Activated CD4-positive, alpha-beta T cell treated with anti-CD3 and anti-CD28 coated beads, Interleukin-2, amount 10 ng/mL, durations not matched to agents 7 days and 5 days (primary cell): Measurements from ENCODE around the gene ARHGAP25. TPM values are rescaled to one million over a fixed set of nuclear protein-coding genes. Genes with fewer than 3 reads are reported as not detected.

ENCODE experiments used
- CTCF ChIA-PET: fragments of 350-600 bp; sonication (Branson Sonifier 250); formaldehyde crosslinking; loops from one replicate; lab custom pipeline; 2021; ENCODE audit warnings: antibody characterized with exemption; lab: Charles Lee
- POLR2A ChIA-PET: fragments of 350-600 bp; sonication (Branson Sonifier 250); formaldehyde crosslinking; loops from one replicate; lab custom pipeline; 2021; ENCODE audit warnings: antibody characterized with exemption; lab: Charles Lee
- DNase-seq: peaks from one replicate; pipeline ENCODE4 v3.0.0-alpha.2; 2020
- H3K27ac Mint-ChIP-seq: one replicate; pipeline ENCODE4 v1.8.0; 2021; ENCODE audit warnings: mild to moderate bottlenecking, moderate library complexity, mixed read lengths
- H3K27me3 Mint-ChIP-seq: one replicate; pipeline ENCODE4 v1.8.0; 2021; ENCODE audit warnings: mixed read lengths
- H3K36me3 Mint-ChIP-seq: one replicate; pipeline ENCODE4 v1.8.0; 2021; ENCODE audit warnings: low read depth, mixed read lengths
- H3K4me1 Mint-ChIP-seq: one replicate; pipeline ENCODE4 v1.8.0; 2021; ENCODE audit warnings: mixed read lengths
- H3K4me3 Mint-ChIP-seq: one replicate; pipeline ENCODE4 v1.8.0; 2021; ENCODE audit warnings: mild to moderate bottlenecking, moderate library complexity, mixed read lengths
- H3K9me3 Mint-ChIP-seq: one replicate; pipeline ENCODE4 v1.8.0; 2021; ENCODE audit warnings: mixed read lengths
- total RNA-seq, 2 experiments: library from RNA; stranded (reverse); gene quantifications; one replicate each; pipeline ENCODE4 v1.2.3, GENCODE V29; 2021

The ARHGAP25 gene
- total RNA-seq, 2 experiments from 2014 or later: 94.9 to 97.8 TPM

GRCh38 chr2:68829749-68830148, 95.1 kb downstream of the ARHGAP25 start:
- ChIA-PET CTCF (interaction anchor here (0.6 to 2.1 kb wide), 12 partner anchors 9 to 364 kb away, joined by 3 to 8 read pairs (median 4); no protein-coding TSS in a partner anchor), POLR2A (no interaction called here)
- Mint-ChIP-seq H3K4me1 (peaks cover 71% of the 10 kb centered on the region), H3K4me3 (peak overlapping the region; percentile 56), H3K9me3 (no peaks in the 10 kb centered on the region), H3K27me3 (no peaks in the 10 kb centered on the region), H3K27ac (peak overlapping the region; percentile 93), H3K36me3 (peaks cover 55% of the 10 kb centered on the region)
- no peak for DNase-seq

DNA sequence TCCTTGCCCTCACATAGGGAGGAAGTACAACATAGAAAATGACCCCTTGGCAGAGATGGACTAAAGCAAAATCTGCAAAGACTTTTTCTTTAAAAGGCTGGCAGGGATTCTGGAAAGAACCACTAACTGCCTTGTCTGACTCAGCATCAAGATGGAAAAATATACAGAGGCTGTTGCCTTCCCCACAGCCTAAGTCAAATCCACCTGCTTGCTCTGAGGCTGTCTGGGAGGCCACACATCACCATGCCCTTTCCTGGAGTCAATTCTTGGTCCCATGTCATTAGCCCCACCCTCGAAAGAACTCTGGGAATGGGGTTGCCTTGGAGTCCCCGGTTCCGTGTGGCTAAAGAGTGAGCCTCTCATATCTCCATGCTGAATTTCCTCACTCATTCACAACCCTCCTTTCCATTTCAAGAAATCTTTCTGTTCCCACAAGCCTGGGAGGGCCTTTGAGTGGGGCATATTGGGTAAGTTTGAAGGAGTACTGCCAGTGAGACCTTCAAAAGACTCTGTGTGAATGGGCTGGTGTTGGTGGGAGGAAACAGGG, 97.1 kb downstream of the ARHGAP25 start:
- Mint-ChIP-seq H3K4me3 (no peak overlapping the region), H3K27ac (peak overlapping the region; percentile 78), H3K9me3 (no peaks in the 10 kb centered on the region), H3K27me3 (no peaks in the 10 kb centered on the region), H3K36me3 (peaks cover 36% of the 10 kb centered on the region), H3K4me1 (peaks cover 75% of the 10 kb centered on the region)
- DNase-seq: no peak
- ChIA-PET CTCF (interaction anchor here (0.9 kb wide), 1 partner anchor 23 kb away, joined by 3 read pairs; no protein-coding TSS in a partner anchor), POLR2A (no interaction called here)

GRCh38 chr2:68832233-68832869, 97.7 kb downstream of the ARHGAP25 start:
- Mint-ChIP-seq H3K4me3 (no peak overlapping the region), H3K27ac (peak overlapping the region; percentile 78), H3K4me1 (peaks cover 80% of the 10 kb centered on the region), H3K9me3 (no peaks in the 10 kb centered on the region), H3K27me3 (no peaks in the 10 kb centered on the region), H3K36me3 (peaks cover 30% of the 10 kb centered on the region)
- CTCF ChIA-PET: interaction anchor here (0.9 to 1.0 kb wide), 2 partner anchors 14 to 23 kb away, joined by 3 read pairs; no protein-coding TSS in a partner anchor
- POLR2A ChIA-PET: no interaction called here
- no peak for DNase-seq

GRCh38 chr2:68833162-68833561, 98.6 kb downstream of the ARHGAP25 start:
- H3K4me1 Mint-ChIP-seq: peaks cover 80% of the 10 kb centered on the region
- H3K9me3 Mint-ChIP-seq: no peaks in the 10 kb centered on the region
- H3K4me3 Mint-ChIP-seq: no peak overlapping the region
- ChIA-PET POLR2A (no interaction called here), CTCF (interaction anchor here (1.0 kb wide), 1 partner anchor 13 kb away, joined by 3 read pairs; no protein-coding TSS in a partner anchor)
- no peaks in the 10 kb centered on the region for H3K27me3 Mint-ChIP-seq
- H3K36me3 Mint-ChIP-seq: peaks cover 23% of the 10 kb centered on the region
- H3K27ac Mint-ChIP-seq: no peak overlapping the region
- no peak for DNase-seq

- H3K9me3 Mint-ChIP-seq: peaks cover 3% of the 10 kb centered on the region
- no peak overlapping the region for H3K4me3 Mint-ChIP-seq
- no peak overlapping the region for H3K27ac Mint-ChIP-seq
- H3K27me3 Mint-ChIP-seq: no peaks in the 10 kb centered on the region
- ChIA-PET POLR2A (no interaction called here), CTCF (interaction anchor here (0.7 kb wide), 1 partner anchor 119 kb away, joined by 3 read pairs; no protein-coding TSS in a partner anchor)
- DNase-seq: no peak
- H3K36me3 Mint-ChIP-seq: peaks cover 14% of the 10 kb centered on the region
- H3K4me1 Mint-ChIP-seq: peaks cover 68% of the 10 kb centered on the region
These were observed 100.2 kb downstream of the ARHGAP25 start for GRCh38 chr2:68834737-68835376.

DNA sequence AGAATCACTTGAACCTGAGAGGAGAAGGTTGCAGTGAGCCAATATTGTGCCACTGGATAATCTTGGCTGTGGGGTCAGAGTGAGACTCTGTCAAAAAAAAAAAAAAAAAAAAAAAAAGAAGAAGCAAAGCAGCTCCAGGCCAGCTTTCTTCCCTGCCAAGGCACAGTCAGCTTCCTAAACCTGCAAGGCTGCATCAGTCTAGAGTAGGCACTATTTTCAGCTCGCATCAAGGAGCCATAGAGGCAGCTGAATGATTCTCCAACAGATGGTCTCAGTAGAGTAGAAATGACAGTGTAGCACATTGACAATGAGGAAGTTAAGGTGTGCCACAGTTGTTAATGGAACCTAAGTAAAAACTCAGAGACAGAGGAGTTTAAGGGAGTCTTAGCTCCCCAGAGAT, 101.0 kb downstream of the ARHGAP25 start:
- Mint-ChIP-seq H3K27me3 (no peaks in the 10 kb centered on the region), H3K36me3 (peaks cover 12% of the 10 kb centered on the region), H3K4me1 (peaks cover 62% of the 10 kb centered on the region), H3K9me3 (peaks cover 3% of the 10 kb centered on the region), H3K4me3 (no peak overlapping the region), H3K27ac (no peak overlapping the region)
- no peak for DNase-seq
- POLR2A ChIA-PET: no interaction called here
- CTCF ChIA-PET: interaction anchor here (0.7 to 2.0 kb wide), 4 partner anchors 11 to 120 kb away, joined by 3 to 5 read pairs (median 5); no protein-coding TSS in a partner anchor

GRCh38 chr2:68837164-68837860, 102.7 kb downstream of the ARHGAP25 start:
- Mint-ChIP-seq H3K4me1 (peaks cover 45% of the 10 kb centered on the region), H3K27me3 (no peaks in the 10 kb centered on the region), H3K9me3 (peaks cover 3% of the 10 kb centered on the region), H3K36me3 (peaks cover 8% of the 10 kb centered on the region), H3K27ac (peak overlapping the region; percentile 54), H3K4me3 (no peak overlapping the region)
- ChIA-PET CTCF (interaction anchor here (1.0 to 2.8 kb wide), 9 partner anchors 9 to 374 kb away, joined by 3 to 15 read pairs (median 4); no protein-coding TSS in a partner anchor), POLR2A (interaction anchor here (0.7 kb wide), 1 partner anchor 70 kb away, joined by 4 read pairs; no protein-coding TSS in a partner anchor)
- DNase-seq: peak; percentile 71

GRCh38 chr2:68837861-68838341, 103.3 kb downstream of the ARHGAP25 start:
- DNase-seq: no peak
- Mint-ChIP-seq H3K4me1 (peaks cover 39% of the 10 kb centered on the region), H3K27ac (peak overlapping the region; percentile 54), H3K36me3 (peaks cover 7% of the 10 kb centered on the region), H3K4me3 (no peak overlapping the region), H3K9me3 (peaks cover 3% of the 10 kb centered on the region), H3K27me3 (no peaks in the 10 kb centered on the region)
- CTCF ChIA-PET: interaction anchor here (0.6 to 3.7 kb wide), 11 partner anchors 8 to 548 kb away, joined by 3 to 15 read pairs (median 3); no protein-coding TSS in a partner anchor
- POLR2A ChIA-PET: no interaction called here

- H3K4me1 Mint-ChIP-seq: peaks cover 35% of the 10 kb centered on the region
- no peak for DNase-seq
- H3K27me3 Mint-ChIP-seq: no peaks in the 10 kb centered on the region
- no peak overlapping the region for H3K27ac Mint-ChIP-seq
- H3K36me3 Mint-ChIP-seq: peaks cover 3% of the 10 kb centered on the region
- POLR2A ChIA-PET: no interaction called here
- H3K9me3 Mint-ChIP-seq: peaks cover 3% of the 10 kb centered on the region
- H3K4me3 Mint-ChIP-seq: no peak overlapping the region
- CTCF ChIA-PET: interaction anchor here (0.7 to 3.7 kb wide), 18 partner anchors 9 to 130 kb away, joined by 3 to 15 read pairs (median 3); no protein-coding TSS in a partner anchor
These were observed 104.0 kb downstream of the ARHGAP25 start for GRCh38 chr2:68838641-68839040.

GRCh38 chr2:68839260-68839833, 104.7 kb downstream of the ARHGAP25 start:
- H3K27me3 Mint-ChIP-seq: no peaks in the 10 kb centered on the region
- no peak overlapping the region for H3K4me3 Mint-ChIP-seq
- no peak overlapping the region for H3K27ac Mint-ChIP-seq
- ChIA-PET POLR2A (no interaction called here), CTCF (interaction anchor here (0.7 to 3.7 kb wide), 15 partner anchors 9 to 88 kb away, joined by 3 to 15 read pairs (median 3); no protein-coding TSS in a partner anchor)
- DNase-seq: no peak
- H3K4me1 Mint-ChIP-seq: peaks cover 35% of the 10 kb centered on the region
- peaks cover 3% of the 10 kb centered on the region for H3K36me3 Mint-ChIP-seq
- H3K9me3 Mint-ChIP-seq: peaks cover 3% of the 10 kb centered on the region

GRCh38 chr2:68845043-68845442, 110.4 kb downstream of the ARHGAP25 start:
- Mint-ChIP-seq H3K4me3 (no peak overlapping the region), H3K4me1 (peaks cover 1% of the 10 kb centered on the region), H3K27ac (no peak overlapping the region), H3K27me3 (peaks cover 19% of the 10 kb centered on the region), H3K9me3 (no peaks in the 10 kb centered on the region), H3K36me3 (peaks cover 3% of the 10 kb centered on the region)
- ChIA-PET CTCF (interaction anchor here (0.6 kb wide), 1 partner anchor 49 kb away, joined by 3 read pairs; no protein-coding TSS in a partner anchor), POLR2A (no interaction called here)
- DNase-seq: no peak
